Right renal pelvis (tissue), 4 donors: ENCODE measurements around the gene AOAH. TPM values are rescaled to one million over a fixed set of nuclear protein-coding genes. Genes with fewer than 3 reads are reported as not detected.
"Not testable (repeated sequence)": the region's sequence is repeated elsewhere in the genome, so short reads cannot be mapped to it uniquely, and the experiment has no call there.

Experiments used
- DNase-seq, 4 donors: peaks; one replicate each; pipeline ENCODE4 v3.0.0-alpha.2; 2013; ENCODE audit warnings: low read depth in 4 of 4, low spot score in 3 of 4, missing footprints in 1 of 4
- polyA plus RNA-seq, 4 donors: library from polyadenylated mRNA; unstranded; fragments of 120-200 nt; gene quantifications; one replicate each; pipeline ENCODE4 v1.2.1, GENCODE V29; 2013; ENCODE audit not compliant: insufficient read length in 4 of 4

The AOAH gene
- polyA plus RNA-seq, 4 donors: 1.9 to 3.0 (median 2.2) TPM

GRCh38 chr7:36741866-36742265, 17.6 kb upstream of the AOAH start:
- no peak for DNase-seq

DNA sequence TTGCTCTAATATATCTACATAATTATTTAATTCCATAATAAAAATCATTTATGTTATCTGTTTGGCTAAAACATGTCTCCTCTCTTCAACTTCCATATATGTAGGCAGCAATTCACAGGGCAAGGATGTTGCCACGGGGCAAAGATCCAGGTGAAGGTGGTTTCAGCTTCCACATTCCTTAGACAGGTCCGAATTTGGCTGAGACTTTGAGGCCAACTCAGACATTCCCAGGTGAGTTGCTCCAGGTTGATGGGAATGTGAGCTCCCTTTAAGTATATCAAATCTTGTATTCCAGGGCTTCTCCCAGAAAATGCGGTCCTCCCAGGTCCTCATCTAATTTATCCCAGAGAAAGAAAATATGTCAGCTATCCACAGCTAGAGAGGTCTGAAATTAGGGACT, 15.1 kb upstream of the AOAH start:
- DNase-seq: no peak

GRCh38 chr7:36736899-36737211, 12.6 kb upstream of the AOAH start:
- no peak for DNase-seq

- no peak for DNase-seq
Observed at GRCh38 chr7:36736090-36736898, 12.0 kb upstream of the AOAH start.

DNA sequence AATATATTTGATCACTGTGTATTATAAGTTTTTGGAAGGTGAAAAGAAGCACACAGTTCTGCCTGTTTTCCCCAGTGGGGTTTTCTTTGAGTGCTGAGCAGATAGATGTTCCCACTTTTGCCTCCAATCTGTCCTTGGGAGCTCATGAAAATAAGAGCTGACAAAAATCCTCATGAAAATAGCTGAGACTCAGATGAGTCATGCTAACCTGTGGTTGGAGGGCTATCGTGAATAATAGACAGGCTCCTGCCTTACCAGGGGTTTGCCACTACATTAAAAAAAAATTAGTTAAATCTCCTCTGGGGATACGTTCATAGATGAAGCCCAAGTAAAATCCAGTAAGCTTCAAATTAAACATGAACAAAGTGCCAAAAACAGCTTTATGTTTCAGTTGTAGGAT, 10.9 kb upstream of the AOAH start:
- DNase-seq: no peak

DNA sequence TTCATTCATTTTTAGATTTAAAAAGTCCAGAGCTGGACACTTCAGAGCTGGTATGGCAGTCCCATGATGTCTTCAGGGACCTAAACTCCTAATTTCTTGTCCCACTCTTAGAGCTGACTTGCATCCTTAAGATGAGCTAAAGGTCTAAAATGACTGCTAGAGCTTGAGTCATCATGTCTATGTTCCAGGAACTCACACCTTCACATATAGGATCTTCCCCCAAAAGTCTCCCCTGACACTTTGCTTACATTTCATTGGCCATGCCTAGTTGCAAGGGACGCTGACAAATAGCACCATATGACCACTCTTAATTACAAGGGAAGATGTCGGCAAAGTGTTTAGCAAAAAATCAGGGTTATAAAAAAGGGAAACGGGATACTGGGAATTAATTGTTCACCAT, 10.4 kb upstream of the AOAH start:
- no peak for DNase-seq

GRCh38 chr7:36733411-36733810, 9.1 kb upstream of the AOAH start:
- no peak for DNase-seq

GRCh38 chr7:36732806-36733205, 8.5 kb upstream of the AOAH start:
- DNase-seq: no peak

DNA sequence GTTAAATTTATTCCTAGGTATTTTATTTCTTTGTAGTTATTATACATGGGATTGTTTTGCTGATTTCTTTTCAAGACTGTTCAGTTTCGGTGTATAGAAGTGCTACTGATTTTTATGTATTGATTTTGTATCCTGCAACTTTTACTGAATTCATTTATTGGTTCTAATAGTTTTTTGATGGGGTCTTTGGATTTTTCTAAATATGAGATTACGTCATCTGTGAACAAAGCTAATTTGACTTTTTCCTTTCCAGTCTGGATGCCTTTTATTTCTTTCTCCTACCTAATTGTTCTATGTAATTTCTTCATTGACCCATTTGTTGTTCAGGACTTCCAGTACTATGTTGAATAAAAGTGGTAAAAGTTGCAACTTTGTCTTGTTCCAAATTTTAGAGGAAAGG, 5.8 kb upstream of the AOAH start:
- DNase-seq: no peak

DNA sequence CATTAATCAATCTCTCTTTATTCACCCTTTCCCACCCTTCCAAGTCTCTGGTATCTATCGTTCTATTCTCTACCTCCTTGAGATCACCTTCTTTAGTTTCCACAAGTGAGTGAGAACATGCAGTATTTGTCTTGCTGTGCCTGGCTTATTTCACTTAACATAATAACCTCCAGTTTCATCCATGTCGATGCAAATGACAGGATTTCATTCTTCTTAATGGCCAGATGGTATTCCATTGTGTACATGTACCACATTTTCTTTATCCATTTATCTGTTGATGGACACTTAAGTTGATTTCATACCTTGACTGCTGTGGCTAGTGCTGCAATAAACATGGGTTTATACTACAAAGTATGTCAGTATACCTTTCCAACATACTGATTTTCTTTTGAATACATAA, 3.8 kb upstream of the AOAH start:
- no peak for DNase-seq

- DNase-seq: no peak
Observed at GRCh38 chr7:36726806-36727503, 2.7 kb upstream of the AOAH start.

DNA sequence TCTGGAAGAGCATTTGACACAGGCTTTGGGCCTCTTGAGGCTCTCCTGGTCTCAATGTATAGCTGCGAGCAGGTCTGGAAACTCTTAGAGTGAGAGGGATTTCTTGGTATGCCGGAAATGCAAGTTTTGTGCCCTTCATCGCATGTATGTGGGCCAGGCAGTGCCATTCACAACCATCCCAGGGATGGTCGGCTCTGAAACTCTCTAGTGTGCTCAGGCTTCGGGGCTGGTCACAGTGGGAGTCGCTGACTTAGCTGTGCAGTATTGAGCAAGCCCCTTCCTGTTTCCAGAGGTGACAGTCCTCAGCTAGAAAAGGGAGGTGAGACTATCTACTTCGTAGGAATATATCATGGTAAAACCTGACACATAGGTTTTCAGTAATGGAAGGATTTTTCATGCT, 2.0 kb upstream of the AOAH start:
- DNase-seq: no peak

DNA sequence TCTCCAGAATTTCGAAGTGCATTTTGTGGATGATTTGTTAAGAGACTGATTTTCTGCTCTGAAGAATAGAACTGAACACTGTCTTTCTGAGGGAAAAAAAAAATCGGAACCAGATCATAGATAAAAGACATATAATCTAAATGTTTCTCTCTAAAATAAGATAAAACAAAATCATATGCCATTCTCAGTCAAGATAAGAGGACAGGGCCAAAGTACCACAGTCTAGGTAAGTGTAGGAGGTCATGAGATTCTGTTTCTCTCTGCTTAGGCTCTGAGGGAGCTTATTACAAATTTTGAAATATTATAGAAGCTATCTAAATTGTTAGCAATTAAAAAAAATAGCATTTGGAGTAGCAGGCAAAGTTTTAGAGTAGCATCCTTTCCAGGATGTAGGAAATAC, 702 bp upstream of the AOAH start:
- DNase-seq: no peak

GRCh38 chr7:36723291-36723690, 1.0 kb downstream of the AOAH start:
- DNase-seq: no peak

GRCh38 chr7:36719083-36719632, 5.1 kb downstream of the AOAH start:
- DNase-seq: no peak

DNA sequence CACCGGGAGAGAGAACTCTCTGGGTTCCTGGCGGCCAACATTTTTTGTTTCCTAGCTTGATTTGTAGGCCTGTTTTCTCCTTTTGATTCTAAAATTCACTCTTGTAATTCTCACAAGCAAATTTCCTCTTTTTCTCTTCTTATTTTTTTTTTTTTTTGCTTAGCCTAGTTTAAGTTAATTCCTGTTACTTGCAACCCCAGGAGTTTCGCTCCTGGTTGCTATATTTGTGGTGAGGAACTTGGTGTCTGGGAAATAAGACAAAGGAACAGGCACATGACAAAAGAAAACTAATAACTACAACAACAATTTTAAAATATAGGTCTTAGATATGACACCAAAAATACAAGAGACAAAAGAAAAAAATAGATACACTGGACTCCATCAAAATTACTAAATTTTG, 6.7 kb downstream of the AOAH start:
- DNase-seq: no peak

DNA sequence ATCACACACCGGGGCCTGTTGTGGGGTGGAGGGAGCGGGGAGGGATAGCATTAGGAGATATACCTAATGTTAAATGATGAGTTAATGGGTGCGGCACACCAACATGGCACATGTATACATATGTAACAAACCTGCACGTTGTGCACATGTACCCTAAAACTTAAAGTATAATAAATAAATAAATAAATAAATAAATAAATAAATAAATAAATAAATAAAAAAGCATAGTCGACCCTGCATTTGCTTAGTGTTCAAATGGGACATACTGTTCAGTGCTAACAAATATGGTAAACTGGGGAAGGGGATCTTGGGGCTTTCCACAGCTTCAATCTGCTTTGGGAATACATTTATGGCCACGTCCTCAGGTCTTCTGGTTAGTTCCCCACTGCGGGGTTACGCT, 7.5 kb downstream of the AOAH start:
- not testable (repeated sequence) for DNase-seq

GRCh38 chr7:36712015-36712414, 12.3 kb downstream of the AOAH start:
- DNase-seq: no peak

DNA sequence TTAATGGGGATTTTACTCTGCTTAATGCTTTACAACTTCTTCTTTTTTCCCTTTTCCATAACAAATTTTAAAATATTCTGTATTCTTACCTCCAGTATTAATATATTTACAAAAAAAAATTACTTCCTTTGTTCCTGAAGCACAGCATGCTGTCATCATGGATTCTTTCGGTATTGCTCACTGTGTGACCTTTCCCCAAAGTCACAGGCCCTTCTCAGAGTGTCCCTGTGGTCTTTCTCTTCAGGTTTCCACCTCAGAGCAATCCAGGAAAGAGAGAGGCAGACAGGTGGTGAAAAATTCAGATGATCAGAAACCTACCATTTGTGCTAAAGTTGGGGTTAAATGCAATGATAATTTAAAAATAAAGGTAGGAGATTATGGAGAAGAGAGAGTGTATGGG, 13.0 kb downstream of the AOAH start:
- no peak for DNase-seq

GRCh38 chr7:36710186-36710791, 14.0 kb downstream of the AOAH start:
- no peak for DNase-seq

DNA sequence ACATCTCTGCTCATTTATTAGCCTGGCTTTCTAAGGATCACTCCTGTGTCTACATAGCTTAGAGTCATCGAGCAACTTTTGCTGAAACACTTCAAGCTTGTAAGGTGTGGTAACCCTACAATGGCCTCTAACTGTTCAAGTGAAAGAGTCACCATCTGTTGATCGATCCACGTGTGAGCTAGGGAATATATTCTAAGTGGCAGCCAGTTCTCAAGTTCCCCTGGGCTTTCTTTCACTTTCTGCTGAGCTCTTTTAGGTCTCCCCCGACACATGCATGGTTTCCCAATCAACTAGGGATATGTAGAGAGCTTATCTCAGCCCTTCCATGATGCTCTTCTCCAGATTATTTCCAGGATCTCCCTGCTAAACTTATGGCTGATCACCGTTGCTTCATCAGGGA, 15.5 kb downstream of the AOAH start:
- no peak for DNase-seq

- no peak for DNase-seq
Observed at GRCh38 chr7:36707898-36708297, 16.4 kb downstream of the AOAH start.
